A549 (cell line): ENCODE measurements around the gene ASCL2. TPM values are rescaled to one million over a fixed set of nuclear protein-coding genes. Genes with fewer than 3 reads are reported as not detected.

Source experiments
- ATAC-seq, 2 experiments: fragments of 200-7000 bp in 1 of 2; fragments of >200 bp in 1 of 2; cut with Nextera tagmentation in 1 of 2; cut with Tn5 transposase in 1 of 2; 3 replicates each; pipeline versions ENCODE4 v1.8.0 to v1.9.1; 2018 to 2020; ENCODE audit warnings: mild to moderate bottlenecking in 1 of 2, moderate library complexity in 1 of 2
- CTCF ChIA-PET: fragments of 300-600 bp; sonication (Branson Sonifier 250); formaldehyde crosslinking; extraction: SDS; loops from one replicate; lab custom pipeline; 2021; ENCODE audit warnings: antibody characterized with exemption, inconsistent platforms; lab: Yijun Ruan, JAX
- POLR2A ChIA-PET: fragments of 350-600 bp; formaldehyde crosslinking; extraction: SDS; loops from one replicate; lab custom pipeline; 2021; ENCODE audit warnings: antibody characterized with exemption, inconsistent platforms; lab: Yijun Ruan, JAX
- DNase-seq, 2 experiments: peaks; one replicate each; pipeline versions ENCODE4 v3.0.0 to v3.0.0-alpha.2; 2011 to 2016; ENCODE audit warnings: low read depth in 1 of 2, low spot score in 1 of 2
- FAIRE-seq: peaks from 2 replicates; lab custom pipeline; 2011; peaks lifted over from hg19 to GRCh38; lab: Jason Lieb, UNC
- H3K27ac ChIP-seq, 2 experiments: fragments of >200 bp; sonication (Bioruptor Twin); formaldehyde crosslinking; 3 replicates each; pipeline ENCODE4 v1.5.1; 2016 to 2017
- H3K4me1 ChIP-seq: fragments of >200 bp; sonication (Bioruptor Twin); formaldehyde crosslinking; 3 replicates; pipeline ENCODE4 v1.6.1; 2016
- H3K4me2 ChIP-seq: fragments of >200 bp; sonication (Bioruptor Twin); formaldehyde crosslinking; 3 replicates; pipeline ENCODE4 v1.6.1; 2016
- H3K4me3 ChIP-seq: fragments of >200 bp; sonication (Bioruptor Twin); formaldehyde crosslinking; 3 replicates; pipeline ENCODE4 v1.5.1; 2016
- H3K9me3 ChIP-seq: fragments of >200 bp; sonication (Bioruptor Twin); formaldehyde crosslinking; 3 replicates; pipeline ENCODE4 v1.6.1; 2016
- CEBPB ChIP-seq, 2 experiments: fragments of >200 bp in 1 of 2; sonication (Bioruptor Twin) in 1 of 2; formaldehyde crosslinking in 1 of 2; IDR thresholded peaks; 2 replicates each; pipeline ENCODE4 v1.6.1; 2012 to 2016
- CHD2 ChIP-seq: fragments of 150-350 bp; IDR thresholded peaks from 2 replicates; pipeline ENCODE4 v1.6.1; 2014; ENCODE audit warnings: low read length; ENCODE audit not compliant: partially characterized antibody
- CHD4 ChIP-seq: fragments of 200-600 bp; sonication (generic); IDR thresholded peaks from 2 replicates; pipeline ENCODE4 v1.6.1; 2016; ENCODE audit warnings: antibody characterized with exemption, mild to moderate bottlenecking, borderline replicate concordance
- EHMT2 ChIP-seq: fragments of 200-600 bp; sonication (generic); IDR thresholded peaks from 2 replicates; pipeline ENCODE4 v1.6.1; 2016; ENCODE audit warnings: antibody characterized with exemption, low read depth, mild to moderate bottlenecking, moderate library complexity
- FOSL2 ChIP-seq, 2 experiments: fragments of 450-650 bp in 1 of 2; fragments of >200 bp in 1 of 2; sonication (Bioruptor Twin) in 1 of 2; formaldehyde crosslinking; IDR thresholded peaks; 2 replicates each; pipeline versions ENCODE4 v1.5.0 to v1.6.1; 2016 to 2020; ENCODE audit warnings: mild to moderate bottlenecking in 1 of 2, moderate library complexity in 1 of 2
- HEYL ChIP-seq: fragments of 250-450 bp; sonication (Bioruptor Pico); IDR thresholded peaks from 2 replicates; pipeline ENCODE4 v1.8.0; 2021; ENCODE audit warnings: mild to moderate bottlenecking, moderate library complexity
- JUNB ChIP-seq: fragments of >200 bp; sonication (Bioruptor Twin); formaldehyde crosslinking; IDR thresholded peaks from 2 replicates; pipeline ENCODE4 v1.6.1; 2016
- KDM5A ChIP-seq: fragments of 200-600 bp; sonication (generic); IDR thresholded peaks from 2 replicates; pipeline ENCODE4 v1.6.1; 2016; ENCODE audit warnings: antibody characterized with exemption, mild to moderate bottlenecking
- NPAS2 ChIP-seq: fragments of 250-450 bp; sonication (Bioruptor Pico); IDR thresholded peaks from 2 replicates; pipeline ENCODE4 v1.8.0; 2022; ENCODE audit warnings: mild to moderate bottlenecking, moderate library complexity, borderline replicate concordance
- PHF8 ChIP-seq: fragments of 200-600 bp; sonication (generic); IDR thresholded peaks from 2 replicates; pipeline ENCODE4 v1.6.1; 2016; ENCODE audit warnings: low read depth, mild to moderate bottlenecking, antibody characterized with exemption, moderate library complexity, borderline replicate concordance
- POLR2A ChIP-seq: IDR thresholded peaks from 2 replicates; pipeline ENCODE4 v1.6.1; 2012; ENCODE audit warnings: mild to moderate bottlenecking, low read length
- POLR2AphosphoS2 ChIP-seq: conservative IDR thresholded peaks from 2 replicates; pipeline ENCODE4 v1.6.1; 2012; ENCODE audit warnings: low read length, improper control_type of control experiment, inconsistent platforms
- RAD21 ChIP-seq, 2 experiments: fragments of >200 bp in 1 of 2; sonication (Bioruptor Twin) in 1 of 2; formaldehyde crosslinking in 1 of 2; IDR thresholded peaks in 1 of 2; conservative IDR thresholded peaks in 1 of 2; 2 replicates in 1 of 2; 3 replicates in 1 of 2; pipeline ENCODE4 v1.6.1; 2012 to 2018; ENCODE audit warnings: inconsistent platforms in 1 of 2
- RARB ChIP-seq: fragments of 250-450 bp; sonication (Bioruptor Pico); IDR thresholded peaks from 2 replicates; pipeline ENCODE4 v1.8.0; 2021; ENCODE audit warnings: mild to moderate bottlenecking, moderate library complexity
- RNF2 ChIP-seq: fragments of 200-600 bp; sonication (generic); IDR thresholded peaks from 2 replicates; pipeline ENCODE4 v1.6.1; 2016; ENCODE audit warnings: low read depth, mild to moderate bottlenecking, antibody characterized with exemption, moderate library complexity, borderline replicate concordance
- SMC3 ChIP-seq: fragments of >200 bp; sonication (Bioruptor Twin); formaldehyde crosslinking; IDR thresholded peaks from 3 replicates; pipeline ENCODE4 v1.6.1; 2018; ENCODE audit warnings: inconsistent platforms
- USF2 ChIP-seq: fragments of 450-650 bp; IDR thresholded peaks from 2 replicates; pipeline ENCODE4 v1.6.1; 2014; ENCODE audit warnings: antibody characterized with exemption
- ZFP36 ChIP-seq: fragments of 450-650 bp; IDR thresholded peaks from 2 replicates; pipeline ENCODE4 v1.6.1; 2014; ENCODE audit warnings: borderline replicate concordance; ENCODE audit not compliant: partially characterized antibody
- WGBS: methylation state at CpG from one replicate; pipeline ENCODE4 v1.1.6; 2017; ENCODE audit errors: missing lambda C conversion rate; 5-methylcytosine and 5-hydroxymethylcytosine counted together
- polyA plus RNA-seq, 4 experiments: library from polyadenylated mRNA; depleted of rRNA in 3 of 4; stranded (reverse); fragments of >200 nt; fragmentation: RNase III in 1 of 4; extraction: RNeasy Plus Mini Kit Qiagen cat#74134 plus additional on column Dnase treatment in 1 of 4; gene quantifications; 2 replicates in 3 of 4; 3 replicates in 1 of 4; pipeline ENCODE4 v1.2.3, GENCODE V29; 2011 to 2017
- TF ChIP-seq, protein P1 (sequence below): fragments of 250-450 bp; sonication (Bioruptor Pico); IDR thresholded peaks from 2 replicates; pipeline ENCODE4 v1.5.0; 2021; ENCODE audit warnings: mild to moderate bottlenecking, moderate library complexity, borderline replicate concordance
- TF ChIP-seq, protein P2 (sequence below): fragments of 200-600 bp; sonication (generic); IDR thresholded peaks from 2 replicates; pipeline ENCODE4 v1.6.1; 2016; ENCODE audit warnings: antibody characterized with exemption, mild to moderate bottlenecking, moderate library complexity

Gene ASCL2
- polyA plus RNA-seq, 2 of the 4 experiments (the other 2 are of a cell fraction), result not detected

DNA sequence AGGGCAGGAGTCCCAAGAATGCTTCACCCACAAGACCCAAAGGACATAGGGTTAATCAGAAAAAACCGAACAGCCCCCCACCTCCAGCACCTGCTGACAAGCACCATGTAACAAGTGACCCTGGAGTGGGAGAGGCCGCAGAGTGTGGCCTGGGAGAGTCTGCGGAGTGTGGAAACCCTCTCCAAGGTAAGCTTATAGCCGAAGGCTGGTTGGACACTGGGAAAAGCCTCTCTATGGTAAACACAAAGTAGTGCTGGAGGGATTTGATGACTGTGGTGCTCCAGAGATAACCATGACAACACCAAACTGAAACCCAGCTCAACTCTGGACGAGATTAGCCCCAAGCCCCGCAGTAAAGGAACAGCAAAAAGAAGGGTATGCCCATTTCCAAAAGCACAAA, 19.2 kb downstream of the ASCL2 start:
- H3K4me3 ChIP-seq, result no peak overlapping the region
- DNase-seq (no peak), ATAC-seq (no peak), FAIRE-seq (no peak)
- 75% methylated on average over 6 of the region's 6 CpGs for WGBS
- POLR2A ChIA-PET, result no interaction called here
- TF ChIP-seq EHMT2 (no peak), ZFP36 (no peak), HEYL (CRISPR knock-in tag) (no peak), NPAS2 (CRISPR knock-in tag) (no peak), POLR2AphosphoS2 (no peak), FOSL2 (IDR thresholded peaks at IDR 0.05) (no peak), FOSL2 (CRISPR knock-in tag; IDR thresholded peaks at IDR 0.05) (no peak), JUNB (no peak), KDM5A (no peak), POLR2A (no peak)
- TF ChIP-seq, all 56 proteins: peak for 0
- Histone ChIP-seq H3K27ac (no peak overlapping the region), H3K9me3 (peaks cover 6% of the 10 kb centered on the region; the same call in 1 of the 3 replicates), H3K4me2 (no peak overlapping the region), H3K4me1 (no peaks in the 10 kb centered on the region)
- CTCF ChIA-PET, result interaction anchor here (1.0 to 2.0 kb wide), 5 partner anchors 9 to 170 kb away, joined by 3 to 5 read pairs (median 4); partner anchors contain the start of gene ASCL2

DNA sequence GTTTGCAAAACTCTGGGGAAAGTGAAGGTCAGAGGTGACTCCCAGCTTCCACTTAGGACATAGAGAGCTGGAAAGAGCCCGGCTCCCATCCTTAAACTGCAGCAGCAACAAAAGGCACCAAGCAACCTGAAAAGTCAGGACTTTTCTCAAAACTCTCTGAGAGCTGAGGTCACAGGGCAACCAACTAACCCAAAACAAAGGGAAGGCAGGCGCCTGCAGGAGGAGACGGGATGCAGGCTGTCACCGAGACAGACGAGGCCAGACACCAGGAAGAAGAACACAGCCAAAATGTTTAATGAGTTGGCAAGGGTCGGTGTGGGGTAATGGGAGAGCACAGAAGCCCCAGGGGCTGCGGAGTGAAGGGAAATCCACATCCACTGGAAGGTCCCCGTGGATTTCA, 19.9 kb downstream of the ASCL2 start:
- CTCF ChIA-PET, result interaction anchor here (1.0 to 2.1 kb wide), 4 partner anchors 19 to 64 kb away, joined by 3 to 8 read pairs (median 4); partner anchors contain the start of gene ASCL2
- WGBS, result 71% methylated on average over 8 of the region's 8 CpGs
- no peak for ATAC-seq
- Histone ChIP-seq H3K27ac (no peak overlapping the region), H3K4me3 (no peak overlapping the region), H3K4me2 (no peak overlapping the region), H3K9me3 (peaks cover 6% of the 10 kb centered on the region; the same call in 1 of the 3 replicates), H3K4me1 (no peaks in the 10 kb centered on the region)
- FAIRE-seq, result no peak
- POLR2A ChIA-PET, result no interaction called here
- DNase-seq, result no peak
- TF ChIP-seq, protein P1, sequence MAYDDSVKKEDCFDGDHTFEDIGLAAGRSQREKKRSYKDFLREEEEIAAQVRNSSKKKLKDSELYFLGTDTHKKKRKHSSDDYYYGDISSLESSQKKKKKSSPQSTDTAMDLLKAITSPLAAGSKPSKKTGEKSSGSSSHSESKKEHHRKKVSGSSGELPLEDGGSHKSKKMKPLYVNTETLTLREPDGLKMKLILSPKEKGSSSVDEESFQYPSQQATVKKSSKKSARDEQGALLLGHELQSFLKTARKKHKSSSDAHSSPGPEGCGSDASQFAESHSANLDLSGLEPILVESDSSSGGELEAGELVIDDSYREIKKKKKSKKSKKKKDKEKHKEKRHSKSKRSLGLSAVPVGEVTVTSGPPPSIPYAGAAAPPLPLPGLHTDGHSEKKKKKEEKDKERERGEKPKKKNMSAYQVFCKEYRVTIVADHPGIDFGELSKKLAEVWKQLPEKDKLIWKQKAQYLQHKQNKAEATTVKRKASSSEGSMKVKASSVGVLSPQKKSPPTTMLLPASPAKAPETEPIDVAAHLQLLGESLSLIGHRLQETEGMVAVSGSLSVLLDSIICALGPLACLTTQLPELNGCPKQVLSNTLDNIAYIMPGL, result no peak
- TF ChIP-seq RAD21 (conservative IDR thresholded peaks at IDR 0.05 in 1 of 2, IDR thresholded peaks at IDR 0.05 in 1 of 2) (no peak), RNF2 (no peak), FOSL2 (IDR thresholded peaks at IDR 0.05) (no peak), FOSL2 (CRISPR knock-in tag; IDR thresholded peaks at IDR 0.05) (no peak), KDM5A (no peak), CHD4 (no peak), NPAS2 (CRISPR knock-in tag) (no peak), PHF8 (no peak), USF2 (no peak), SMC3 (no peak), RARB (CRISPR knock-in tag) (no peak), CEBPB (IDR thresholded peaks at IDR 0.05) (no peak), CHD2 (no peak)
- TF ChIP-seq, protein P2, sequence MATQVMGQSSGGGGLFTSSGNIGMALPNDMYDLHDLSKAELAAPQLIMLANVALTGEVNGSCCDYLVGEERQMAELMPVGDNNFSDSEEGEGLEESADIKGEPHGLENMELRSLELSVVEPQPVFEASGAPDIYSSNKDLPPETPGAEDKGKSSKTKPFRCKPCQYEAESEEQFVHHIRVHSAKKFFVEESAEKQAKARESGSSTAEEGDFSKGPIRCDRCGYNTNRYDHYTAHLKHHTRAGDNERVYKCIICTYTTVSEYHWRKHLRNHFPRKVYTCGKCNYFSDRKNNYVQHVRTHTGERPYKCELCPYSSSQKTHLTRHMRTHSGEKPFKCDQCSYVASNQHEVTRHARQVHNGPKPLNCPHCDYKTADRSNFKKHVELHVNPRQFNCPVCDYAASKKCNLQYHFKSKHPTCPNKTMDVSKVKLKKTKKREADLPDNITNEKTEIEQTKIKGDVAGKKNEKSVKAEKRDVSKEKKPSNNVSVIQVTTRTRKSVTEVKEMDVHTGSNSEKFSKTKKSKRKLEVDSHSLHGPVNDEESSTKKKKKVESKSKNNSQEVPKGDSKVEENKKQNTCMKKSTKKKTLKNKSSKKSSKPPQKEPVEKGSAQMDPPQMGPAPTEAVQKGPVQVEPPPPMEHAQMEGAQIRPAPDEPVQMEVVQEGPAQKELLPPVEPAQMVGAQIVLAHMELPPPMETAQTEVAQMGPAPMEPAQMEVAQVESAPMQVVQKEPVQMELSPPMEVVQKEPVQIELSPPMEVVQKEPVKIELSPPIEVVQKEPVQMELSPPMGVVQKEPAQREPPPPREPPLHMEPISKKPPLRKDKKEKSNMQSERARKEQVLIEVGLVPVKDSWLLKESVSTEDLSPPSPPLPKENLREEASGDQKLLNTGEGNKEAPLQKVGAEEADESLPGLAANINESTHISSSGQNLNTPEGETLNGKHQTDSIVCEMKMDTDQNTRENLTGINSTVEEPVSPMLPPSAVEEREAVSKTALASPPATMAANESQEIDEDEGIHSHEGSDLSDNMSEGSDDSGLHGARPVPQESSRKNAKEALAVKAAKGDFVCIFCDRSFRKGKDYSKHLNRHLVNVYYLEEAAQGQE, result no peak
